Duodenal mucosa (tissue), 2 donors: ENCODE data around the gene AMFR.
A peak's percentile ranks its signal among the peaks of the same experiment; 100 is the strongest.

ENCODE experiments used
- H3K27ac ChIP-seq: one replicate; pipeline ENCODE4 v1.7.0; 2013; ENCODE audit warnings: low read depth, low read length
- H3K27me3 ChIP-seq, 2 donors: one replicate each; pipeline ENCODE4 v1.7.0; 2013; ENCODE audit warnings: low read length in 2 of 2, control low read depth in 1 of 2; ENCODE audit not compliant: insufficient read depth in 2 of 2, control insufficient read depth in 1 of 2
- H3K36me3 ChIP-seq, 2 donors: one replicate each; pipeline ENCODE4 v1.7.0; 2013; ENCODE audit warnings: low read length in 2 of 2, control low read depth in 1 of 2; ENCODE audit not compliant: insufficient read depth in 2 of 2, control insufficient read depth in 1 of 2
- H3K4me1 ChIP-seq, 2 donors: one replicate each; pipeline ENCODE4 v1.7.0; 2013; ENCODE audit warnings: low read length in 2 of 2, control low read depth in 1 of 2; ENCODE audit not compliant: insufficient read depth in 2 of 2, control insufficient read depth in 1 of 2
- H3K4me3 ChIP-seq, 2 donors: one replicate each; pipeline ENCODE4 v1.7.0; 2013; ENCODE audit warnings: low read length in 2 of 2, low read depth in 1 of 2
- H3K9ac ChIP-seq, 2 donors: one replicate each; pipeline ENCODE4 v1.7.0; 2013; ENCODE audit warnings: low read length in 2 of 2, low read depth in 1 of 2
- H3K9me3 ChIP-seq, 2 donors: one replicate each; pipeline ENCODE4 v1.7.0; 2013; ENCODE audit warnings: low read length in 2 of 2, control low read depth in 1 of 2; ENCODE audit not compliant: control insufficient read depth in 1 of 2

The AMFR gene

DNA sequence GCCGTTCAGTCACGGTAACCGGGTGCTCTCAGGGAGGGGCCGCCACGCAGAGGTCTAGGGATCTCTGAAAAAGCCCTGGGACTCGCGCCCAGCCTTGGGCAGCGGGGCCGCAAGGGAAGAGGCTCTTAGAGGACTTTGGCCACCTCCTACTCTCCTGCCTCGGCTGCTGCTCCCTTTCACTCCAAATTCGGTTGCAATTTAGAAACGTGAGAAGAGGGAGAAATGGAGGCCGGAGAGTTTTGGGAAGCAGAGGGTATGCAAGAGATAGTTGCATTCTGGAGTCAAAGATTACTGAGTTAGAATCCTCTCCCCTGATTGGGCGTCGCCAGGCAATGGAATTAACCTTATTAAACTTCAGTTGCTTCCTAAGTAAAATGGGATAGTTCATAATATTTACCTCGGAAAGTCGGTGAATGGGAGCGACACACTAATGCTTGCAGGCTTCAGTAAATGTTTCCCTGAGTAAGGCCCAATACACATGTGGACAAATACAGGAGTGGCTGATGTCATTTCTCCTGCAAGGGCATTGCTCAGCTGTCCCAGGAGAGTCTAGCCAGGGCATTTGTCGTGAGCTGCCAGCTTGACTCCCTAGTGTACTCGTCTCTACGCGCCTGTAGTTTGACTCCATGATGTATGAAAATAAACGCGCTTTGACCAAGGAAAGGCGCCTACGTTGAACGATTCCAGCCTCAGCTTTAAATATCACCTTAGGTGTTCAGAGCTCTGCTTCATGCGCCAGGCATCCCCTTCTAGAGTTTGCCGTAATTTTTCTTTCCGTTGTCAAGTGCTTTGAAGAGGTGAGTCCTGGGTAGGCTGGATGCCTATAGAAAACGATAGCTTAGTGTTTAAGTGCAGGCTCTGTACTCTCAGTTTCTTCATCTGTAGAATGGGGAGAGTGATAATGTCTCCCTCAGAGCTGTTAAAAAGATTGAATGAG, 26.7 kb upstream of the AMFR start:
- Histone ChIP-seq H3K27ac (peak overlapping the region; percentile 36), H3K27me3 (no peaks in the 10 kb centered on the region), H3K4me1 (peaks cover 29 to 39% of the 10 kb centered on the region in 2 donors), H3K9ac (peak overlapping the region; percentile 67 to 81), H3K36me3 (peaks cover 5 to 26% of the 10 kb centered on the region in 2 donors), H3K9me3 (no peaks in the 10 kb centered on the region), H3K4me3 (peak overlapping the region; percentile 93 to 96)

DNA sequence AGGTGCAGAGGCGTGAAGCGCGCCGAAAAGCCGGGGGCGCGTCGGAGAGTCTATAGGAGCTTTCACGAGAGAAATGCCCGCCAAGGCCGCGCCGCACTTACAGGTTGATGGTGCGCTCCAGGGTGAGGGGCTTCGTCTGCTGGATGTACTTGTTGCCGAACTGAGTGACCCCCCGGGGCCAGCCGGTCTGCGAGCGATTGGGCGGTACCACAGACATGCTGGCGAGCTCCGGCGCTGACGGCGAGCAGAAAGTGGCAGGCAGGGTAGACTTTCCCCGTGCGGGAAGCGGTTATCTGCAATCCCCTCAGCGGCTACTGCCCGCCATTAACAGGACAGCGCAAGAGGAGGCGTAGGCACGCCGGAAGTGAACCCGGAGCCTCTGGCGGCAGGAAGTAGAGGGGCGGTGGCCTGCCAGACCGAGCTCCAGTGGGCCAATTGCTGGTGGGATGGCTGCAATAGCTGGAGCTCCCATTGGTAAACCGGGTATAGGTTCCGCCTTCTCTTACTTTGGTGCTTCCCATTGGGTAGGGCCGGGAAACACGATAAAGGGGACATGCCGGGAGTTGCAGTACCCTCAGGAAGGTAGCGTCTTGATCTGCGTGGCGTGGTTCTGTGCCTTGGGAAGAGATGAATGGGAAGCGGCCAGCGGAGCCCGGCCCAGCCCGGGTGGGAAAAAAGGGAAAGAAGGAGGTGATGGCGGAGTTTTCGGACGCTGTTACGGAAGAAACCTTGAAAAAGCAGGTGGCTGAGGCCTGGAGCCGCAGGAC, 25.8 kb upstream of the AMFR start, which contains the start of the genes NUDT21 and OGFOD1:
Gene NUDT21, minus strand, starts transcription at position 347 of the 767 bp plus-strand sequence. Its CDS starts 130 bp downstream, at position 217.
Gene OGFOD1, plus strand, starts transcription at position 569 of the 767 bp plus-strand sequence. Its CDS starts 59 bp downstream, at position 628.
- peak within 1 kb of the TSS; percentile 78 to 85 for H3K9ac ChIP-seq
- peak within 1 kb of the TSS; percentile 36 for H3K27ac ChIP-seq
- peaks cover 32 to 39% of the 10 kb centered on the region in 2 donors for H3K4me1 ChIP-seq
- H3K27me3 ChIP-seq, result no peaks in the 10 kb centered on the region
- peak within 1 kb of the TSS; percentile 93 to 96 for H3K4me3 ChIP-seq
- peaks cover 5 to 23% of the 10 kb centered on the region in 2 donors for H3K36me3 ChIP-seq
- no peaks in the 10 kb centered on the region for H3K9me3 ChIP-seq

GRCh38 chr16:56450275-56450985, 25.1 kb upstream of the AMFR start:
- peaks cover under 1 to 23% of the 10 kb centered on the region in 2 donors for H3K36me3 ChIP-seq
- peak overlapping the region; percentile 78 to 85 for H3K9ac ChIP-seq
- H3K4me1 ChIP-seq, result peaks cover 32 to 39% of the 10 kb centered on the region in 2 donors
- H3K4me3 ChIP-seq, result peak overlapping the region; percentile 93 to 96
- H3K9me3 ChIP-seq, result no peaks in the 10 kb centered on the region
- H3K27ac ChIP-seq, result no peak overlapping the region
- H3K27me3 ChIP-seq, result no peaks in the 10 kb centered on the region

DNA sequence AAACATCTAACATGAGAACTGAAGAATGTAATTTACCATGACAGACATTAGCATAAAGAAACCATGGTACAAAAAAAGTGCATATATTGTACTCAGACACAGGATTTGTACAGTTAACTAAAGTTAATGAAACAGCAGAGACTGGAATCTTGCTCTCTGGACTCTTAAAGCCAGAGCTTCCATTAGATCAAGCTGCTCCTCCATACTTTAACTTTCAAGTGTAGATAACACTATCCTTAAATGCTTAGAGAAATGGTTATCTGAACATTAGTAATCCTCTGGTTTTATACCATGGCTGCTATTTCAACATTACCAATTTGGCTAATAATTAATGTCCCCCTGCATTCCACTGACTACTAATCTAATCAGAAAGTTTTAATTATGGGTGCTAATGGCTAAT, 22.7 kb upstream of the AMFR start:
- no peaks in the 10 kb centered on the region for H3K9me3 ChIP-seq
- H3K27ac ChIP-seq, result no peak overlapping the region
- H3K9ac ChIP-seq, result no peak overlapping the region

GRCh38 chr16:56447286-56447685, 21.9 kb upstream of the AMFR start:
- Histone ChIP-seq H3K9ac (no peak overlapping the region), H3K36me3 (peaks cover 3 to 31% of the 10 kb centered on the region in 2 donors), H3K4me3 (peak overlapping the region in 1 of 2 donors; percentile 37), H3K9me3 (no peaks in the 10 kb centered on the region), H3K27me3 (no peaks in the 10 kb centered on the region), H3K4me1 (peaks cover 25 to 29% of the 10 kb centered on the region in 2 donors), H3K27ac (no peak overlapping the region)

More for the DNA sequence above, 22.7 kb upstream of the AMFR start:
- Histone ChIP-seq H3K4me3 (peak overlapping the region in 1 of 2 donors; percentile 37), H3K4me1 (peaks cover 32 to 36% of the 10 kb centered on the region in 2 donors), H3K36me3 (peaks cover 3 to 28% of the 10 kb centered on the region in 2 donors), H3K27me3 (no peaks in the 10 kb centered on the region)

GRCh38 chr16:56438038-56438437, 12.7 kb upstream of the AMFR start:
- Histone ChIP-seq H3K27me3 (no peaks in the 10 kb centered on the region), H3K27ac (no peak overlapping the region), H3K4me1 (no peaks in the 10 kb centered on the region), H3K4me3 (no peak overlapping the region), H3K36me3 (peaks cover 27 to 66% of the 10 kb centered on the region in 2 donors), H3K9ac (no peak overlapping the region), H3K9me3 (no peaks in the 10 kb centered on the region)

- Histone ChIP-seq H3K4me1 (no peaks in the 10 kb centered on the region), H3K9ac (no peak overlapping the region), H3K36me3 (peaks cover 26 to 65% of the 10 kb centered on the region in 2 donors), H3K4me3 (no peak overlapping the region), H3K27ac (no peak overlapping the region), H3K27me3 (no peaks in the 10 kb centered on the region), H3K9me3 (no peaks in the 10 kb centered on the region)
These were observed 10.9 kb upstream of the AMFR start for GRCh38 chr16:56436258-56436657.

- Histone ChIP-seq H3K27me3 (no peaks in the 10 kb centered on the region), H3K9me3 (no peaks in the 10 kb centered on the region), H3K9ac (no peak overlapping the region), H3K4me3 (no peak overlapping the region), H3K4me1 (peaks cover 8 to 10% of the 10 kb centered on the region in 2 donors), H3K27ac (no peak overlapping the region), H3K36me3 (peaks cover 5 to 18% of the 10 kb centered on the region in 2 donors)
These were observed 2.7 kb upstream of the AMFR start for GRCh38 chr16:56428091-56428490.

DNA sequence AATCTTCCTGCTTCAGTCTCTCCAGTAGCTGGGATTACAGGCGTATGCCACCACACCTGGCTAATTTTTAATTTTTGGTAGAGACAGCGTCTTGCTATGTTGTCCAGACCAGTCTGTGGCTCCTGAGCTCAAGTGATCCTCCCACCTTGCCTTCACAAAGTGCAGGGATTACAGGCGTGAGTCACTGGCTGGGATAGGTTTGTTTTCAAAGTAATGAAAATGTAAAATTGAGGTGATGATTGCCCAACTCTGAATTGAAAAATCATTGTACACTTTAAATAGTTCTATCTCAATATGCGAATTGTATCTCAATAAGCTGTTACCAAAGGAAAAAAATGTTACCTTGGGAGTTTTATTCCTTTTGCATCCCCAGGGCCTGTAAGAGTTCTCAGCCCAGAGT, 1.2 kb upstream of the AMFR start:
- H3K9me3 ChIP-seq, result no peaks in the 10 kb centered on the region
- H3K4me1 ChIP-seq, result peaks cover 22 to 23% of the 10 kb centered on the region in 2 donors
- H3K36me3 ChIP-seq, result peaks cover 0 to 12% of the 10 kb centered on the region in 2 donors
- no peak overlapping the region for H3K9ac ChIP-seq
- H3K4me3 ChIP-seq, result no peak overlapping the region
- H3K27ac ChIP-seq, result no peak overlapping the region
- H3K27me3 ChIP-seq, result no peaks in the 10 kb centered on the region
